Femur (tissue), 1 donor: ENCODE measurements around the gene TRIM52.
"Not testable (repeated sequence)": the region's sequence is repeated elsewhere in the genome, so short reads cannot be mapped to it uniquely, and the experiment has no call there.

ENCODE experiments used
- DNase-seq: peaks from one replicate; pipeline ENCODE4 v3.0.0-alpha.2; 2017

TRIM52 gene

GRCh38 chr5:181212080-181212479, 48.9 kb downstream of the TRIM52 start:
- DNase-seq = no peak

- DNase-seq = no peak
These were observed 49.7 kb downstream of the TRIM52 start for GRCh38 chr5:181211208-181211607.

DNA sequence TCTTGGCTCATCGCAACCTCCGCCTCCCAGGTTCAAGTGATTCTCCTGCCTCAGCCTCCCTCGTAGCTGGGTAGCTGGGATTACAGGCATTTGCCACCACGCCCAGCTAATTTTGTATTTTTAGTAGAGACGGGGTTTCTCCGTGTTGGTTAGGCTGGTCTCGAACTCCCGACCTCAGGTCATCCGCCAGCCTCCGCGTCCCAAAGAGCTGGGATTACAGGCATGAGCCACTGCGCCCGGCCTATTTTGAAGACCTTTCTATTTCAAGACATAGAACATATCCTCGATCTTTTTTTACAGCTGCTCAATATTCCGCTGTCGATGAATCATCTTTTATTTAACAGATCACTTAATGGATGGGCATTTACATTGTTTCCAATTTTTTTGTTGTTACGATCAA, 50.2 kb downstream of the TRIM52 start:
- DNase-seq = not testable (repeated sequence)

DNA sequence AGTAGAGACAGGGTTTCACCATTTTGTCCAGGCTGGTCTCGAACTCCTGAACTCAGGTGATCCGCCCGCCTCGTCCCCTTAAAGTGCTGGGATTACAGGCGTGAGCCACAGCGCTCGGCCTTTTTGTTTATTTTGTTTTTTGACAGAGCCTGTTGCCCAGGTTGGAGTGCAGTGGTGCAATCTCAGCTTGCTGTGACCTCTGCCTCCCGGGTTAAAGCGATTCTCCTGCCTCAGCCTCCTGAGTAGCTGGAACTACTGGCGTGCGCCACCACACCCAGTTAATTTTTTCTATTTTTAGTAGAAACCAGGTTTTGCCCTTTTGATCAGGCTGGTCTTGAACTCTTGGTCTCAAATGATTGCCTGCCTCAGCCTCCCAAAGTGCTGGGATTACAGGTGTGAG, 50.8 kb downstream of the TRIM52 start:
- not testable (repeated sequence) for DNase-seq

GRCh38 chr5:181209006-181209405, 51.9 kb downstream of the TRIM52 start:
- DNase-seq = not testable (repeated sequence)

- no peak for DNase-seq
These were observed 53.0 kb downstream of the TRIM52 start for GRCh38 chr5:181207960-181208253.

- DNase-seq = peak; percentile 90
These were observed 53.6 kb downstream of the TRIM52 start for GRCh38 chr5:181207214-181207959.

- DNase-seq = peak; percentile 42
These were observed 54.9 kb downstream of the TRIM52 start for GRCh38 chr5:181205761-181206649.
